HG02642 (cell line): Measurements from ENCODE around the gene ZNF277.
A peak's percentile ranks its signal among the peaks of the same experiment; 100 is the strongest.

ENCODE experiments used
- ATAC-seq: cut with Tn5 transposase; IDR thresholded peaks from one replicate; pipeline ENCODE4 v1.9.1; 2021; ENCODE audit warnings: mild to moderate bottlenecking; ENCODE audit not compliant: unreplicated experiment, poor library complexity

Gene ZNF277, protein sequence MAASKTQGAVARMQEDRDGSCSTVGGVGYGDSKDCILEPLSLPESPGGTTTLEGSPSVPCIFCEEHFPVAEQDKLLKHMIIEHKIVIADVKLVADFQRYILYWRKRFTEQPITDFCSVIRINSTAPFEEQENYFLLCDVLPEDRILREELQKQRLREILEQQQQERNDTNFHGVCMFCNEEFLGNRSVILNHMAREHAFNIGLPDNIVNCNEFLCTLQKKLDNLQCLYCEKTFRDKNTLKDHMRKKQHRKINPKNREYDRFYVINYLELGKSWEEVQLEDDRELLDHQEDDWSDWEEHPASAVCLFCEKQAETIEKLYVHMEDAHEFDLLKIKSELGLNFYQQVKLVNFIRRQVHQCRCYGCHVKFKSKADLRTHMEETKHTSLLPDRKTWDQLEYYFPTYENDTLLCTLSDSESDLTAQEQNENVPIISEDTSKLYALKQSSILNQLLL

GRCh38 chr7:112206238-112206990 lies at the start of gene ZNF277, which contains the start of gene DOCK4:
TSS of gene ZNF277 (plus strand) at chr7:112206695. CDS start at chr7:112206717, 22 bp downstream.
TSS of gene DOCK4 (minus strand) at chr7:112206399. CDS start at chr7:112206138, 261 bp downstream.
- peak; percentile 95 for ATAC-seq

DNA sequence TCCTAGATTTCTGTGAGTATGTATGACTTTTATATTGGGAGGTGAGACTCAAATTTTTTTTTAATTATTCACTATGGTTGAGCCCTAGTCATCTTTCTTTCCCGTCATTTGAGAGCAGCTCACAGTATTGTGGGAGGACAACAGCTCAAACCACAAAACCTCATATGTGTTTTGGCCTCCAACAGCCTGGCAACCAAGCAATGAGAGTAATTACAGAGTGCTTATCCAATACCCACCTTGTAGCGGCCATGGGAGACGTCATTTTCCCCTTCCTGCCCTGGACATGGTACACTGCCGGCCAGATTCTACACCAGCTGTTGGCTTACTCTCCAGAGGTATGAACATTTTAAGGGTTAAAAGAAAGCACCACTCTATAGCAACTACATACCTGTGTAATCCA lies 49.4 kb upstream of the ZNF277 start:
- no peak for ATAC-seq

DNA sequence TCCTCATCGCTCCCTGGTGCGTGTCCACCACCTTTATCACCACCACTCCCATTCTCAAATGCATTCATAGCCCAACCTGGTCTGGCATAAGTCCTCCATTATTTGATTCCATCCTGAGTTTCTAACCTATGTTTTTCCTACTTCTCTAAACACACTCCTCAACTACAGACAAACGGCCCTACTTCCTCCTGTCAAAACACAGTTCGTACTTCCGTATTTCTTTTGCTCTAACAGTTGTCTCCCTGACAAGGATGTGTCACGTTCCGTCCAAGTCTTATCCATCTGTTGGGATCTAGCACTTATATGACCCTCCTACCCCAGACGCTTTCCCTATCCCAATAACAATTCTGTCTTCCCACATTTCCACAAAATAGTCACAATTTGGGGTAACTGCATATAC lies 47.1 kb upstream of the ZNF277 start:
- no peak for ATAC-seq

GRCh38 chr7:112160130-112160770 lies 46.2 kb upstream of the ZNF277 start:
- no peak for ATAC-seq

DNA sequence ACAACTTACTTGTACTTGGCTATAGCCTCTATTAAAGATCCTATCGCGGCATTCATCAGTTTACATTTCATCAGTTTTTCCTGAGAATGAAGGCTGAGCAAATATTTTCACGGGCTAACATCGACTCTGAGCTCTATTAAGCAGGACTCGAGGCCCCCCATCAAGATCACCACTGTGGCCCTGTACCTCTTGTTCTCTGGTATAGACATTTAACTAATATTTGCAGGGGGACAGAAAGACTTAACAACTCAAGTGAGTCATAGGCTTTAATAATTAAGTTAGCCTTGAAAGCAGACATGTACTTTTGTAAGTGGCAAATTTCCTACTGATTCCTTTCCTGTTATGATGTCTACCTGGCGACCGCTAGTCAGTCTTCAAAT lies 45.7 kb upstream of the ZNF277 start:
- no peak for ATAC-seq

- ATAC-seq: no peak
Measured at GRCh38 chr7:112161253-112162141, 45.0 kb upstream of the ZNF277 start.

DNA sequence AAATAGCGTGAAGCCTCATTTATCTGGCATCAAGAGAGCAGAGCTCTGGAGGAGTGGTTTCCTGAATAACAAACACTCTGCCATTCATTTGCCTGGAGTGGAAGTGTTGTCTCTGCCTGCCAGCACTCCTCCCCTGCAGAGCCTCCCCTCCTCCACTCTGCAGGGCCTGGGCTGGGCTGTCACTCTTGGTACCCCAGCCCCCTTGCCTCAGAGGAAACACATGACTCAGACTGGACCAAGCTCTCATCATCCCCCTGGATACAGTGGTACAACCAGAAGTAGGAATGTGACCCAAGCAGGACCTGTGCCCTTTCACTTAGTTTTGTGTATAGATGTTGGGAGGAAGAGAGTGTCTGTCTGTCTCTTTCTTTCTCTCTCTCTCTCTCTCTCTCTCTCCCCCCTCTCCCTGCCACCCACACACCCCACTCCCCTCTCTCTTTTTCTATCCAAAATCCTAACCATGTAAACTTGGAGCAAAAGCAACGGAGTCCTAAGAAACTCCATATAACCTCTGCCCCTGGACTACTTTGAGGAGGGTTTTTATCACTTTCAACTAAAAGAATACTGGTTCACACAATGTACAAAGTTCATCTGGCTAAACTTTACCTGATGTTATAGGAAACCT lies 44.2 kb upstream of the ZNF277 start:
- ATAC-seq: no peak

- no peak for ATAC-seq
Measured at GRCh38 chr7:112162784-112163506, 43.5 kb upstream of the ZNF277 start.

- ATAC-seq: no peak
Measured at GRCh38 chr7:112167147-112167546, 39.3 kb upstream of the ZNF277 start.

DNA sequence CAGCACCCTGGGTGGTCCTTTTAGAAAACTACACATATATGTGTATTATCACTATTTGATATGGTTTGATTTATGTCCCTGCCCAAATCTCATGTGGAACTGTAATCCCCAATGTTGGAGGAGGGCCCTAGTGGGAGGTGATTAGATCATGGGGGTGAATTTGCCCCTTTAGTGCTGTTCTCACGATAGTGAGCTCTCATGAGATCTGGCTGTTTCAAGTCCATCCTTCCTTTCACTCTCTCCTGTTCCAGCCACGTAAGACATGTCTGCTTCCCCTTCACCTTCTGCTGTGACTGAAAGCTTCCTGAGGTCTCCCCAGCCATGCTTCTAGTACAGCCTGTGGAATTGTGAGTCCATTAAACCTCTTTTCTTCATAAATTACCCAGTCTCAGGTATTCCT lies 37.6 kb upstream of the ZNF277 start:
- ATAC-seq: no peak

DNA sequence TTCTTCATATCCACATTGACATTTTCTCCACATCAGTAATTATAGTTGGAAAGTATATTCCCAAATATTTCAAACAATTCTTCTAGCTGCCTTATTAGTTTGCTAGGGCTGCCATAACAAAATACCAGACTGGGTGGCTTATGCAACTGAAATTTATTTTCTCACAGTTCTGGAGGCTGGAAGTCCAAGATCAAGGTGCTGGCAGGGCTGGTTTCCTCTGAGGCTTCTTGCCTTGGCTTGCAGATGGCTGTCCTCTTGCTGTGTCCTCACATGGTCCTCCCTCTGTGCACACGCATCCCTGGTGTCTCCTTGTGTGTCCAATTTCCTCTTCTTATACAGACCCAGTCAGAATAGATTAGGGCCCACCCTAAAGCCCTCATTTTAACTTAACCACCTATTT lies 34.8 kb upstream of the ZNF277 start:
- ATAC-seq: no peak

DNA sequence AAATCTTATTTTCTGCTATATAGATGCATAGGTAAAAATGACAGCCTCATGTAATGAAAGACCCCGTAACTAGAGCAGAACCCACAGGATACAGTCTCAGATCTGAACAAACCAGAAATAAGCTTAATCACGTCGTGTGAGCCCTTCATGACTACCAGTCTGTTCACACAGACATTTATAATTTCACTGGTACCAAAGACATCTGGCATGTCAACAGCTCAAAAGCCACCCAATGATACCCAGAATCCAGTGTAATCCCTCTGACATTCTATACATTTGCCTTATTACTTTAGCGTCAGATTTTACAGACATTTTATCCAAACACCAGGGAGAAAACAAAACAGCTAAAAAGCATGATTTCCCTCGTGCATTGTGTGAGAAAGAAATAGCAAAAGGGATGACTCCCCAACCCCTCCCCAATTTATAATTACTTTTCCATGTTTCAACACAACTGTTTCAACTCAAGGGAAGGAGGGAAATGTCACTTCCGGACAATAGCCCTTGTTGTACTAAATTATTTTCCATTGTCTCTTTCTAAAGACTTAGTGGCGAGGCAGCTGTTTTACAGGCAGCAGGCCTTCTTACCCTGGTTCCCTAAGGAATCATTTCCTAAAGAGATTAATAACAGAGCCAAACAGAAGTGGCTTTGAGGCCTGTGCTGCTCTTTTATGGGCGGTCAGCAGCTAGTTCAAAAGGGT lies 33.5 kb upstream of the ZNF277 start:
- ATAC-seq: no peak

DNA sequence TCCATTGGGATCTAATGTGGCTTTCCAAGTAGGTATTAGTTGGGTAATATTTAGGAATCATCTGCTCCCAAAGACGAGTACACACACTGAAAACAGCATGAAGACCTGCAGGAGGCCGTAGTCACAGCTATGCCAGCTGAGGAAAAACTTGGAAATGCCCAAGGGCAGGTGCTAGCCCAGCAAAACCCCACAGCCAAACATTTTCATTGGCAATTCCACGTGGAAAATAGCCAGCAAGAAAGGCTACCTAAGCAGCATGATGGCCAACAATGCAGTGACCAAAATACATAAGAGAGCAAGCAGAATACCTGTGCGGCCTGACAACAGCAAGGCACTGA lies 33.0 kb upstream of the ZNF277 start:
- no peak for ATAC-seq

DNA sequence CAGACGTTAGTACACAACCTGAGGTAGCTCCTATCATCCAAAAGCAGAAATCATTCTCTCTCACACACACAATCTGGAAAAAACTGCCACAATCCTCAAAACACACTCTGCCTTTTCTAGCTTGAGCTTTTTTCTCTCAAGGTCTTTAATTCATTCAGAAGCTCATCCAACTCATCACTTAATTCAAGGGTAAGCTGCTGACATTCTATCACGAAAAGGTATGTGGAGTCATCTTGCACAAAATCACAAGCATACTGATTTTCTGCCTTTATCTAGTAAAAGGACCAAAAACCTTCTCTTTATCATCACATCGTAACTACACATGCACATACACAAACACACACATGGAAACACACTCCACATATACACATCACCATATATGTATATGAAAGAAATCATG lies 32.3 kb upstream of the ZNF277 start:
- no peak for ATAC-seq

DNA sequence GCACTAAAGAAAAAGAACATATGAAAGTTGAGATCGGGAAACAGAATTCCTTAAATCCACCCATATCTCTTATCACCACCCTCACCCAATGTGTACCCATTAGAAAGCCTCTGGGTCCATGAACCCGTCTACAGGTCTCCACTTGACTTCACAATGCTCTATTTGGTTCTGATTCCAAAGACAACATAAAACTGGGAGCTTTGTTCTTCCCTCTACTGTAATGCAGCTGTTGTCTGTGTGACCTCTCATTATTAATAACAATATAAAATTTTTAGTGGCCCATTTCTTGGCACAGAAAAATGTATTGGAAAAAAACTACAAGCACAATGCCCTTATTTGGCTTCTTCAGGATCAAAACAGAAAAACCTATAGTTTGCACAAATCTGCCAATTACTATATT lies 30.3 kb upstream of the ZNF277 start:
- no peak for ATAC-seq

- no peak for ATAC-seq
Measured at GRCh38 chr7:112176693-112177415, 29.6 kb upstream of the ZNF277 start.

DNA sequence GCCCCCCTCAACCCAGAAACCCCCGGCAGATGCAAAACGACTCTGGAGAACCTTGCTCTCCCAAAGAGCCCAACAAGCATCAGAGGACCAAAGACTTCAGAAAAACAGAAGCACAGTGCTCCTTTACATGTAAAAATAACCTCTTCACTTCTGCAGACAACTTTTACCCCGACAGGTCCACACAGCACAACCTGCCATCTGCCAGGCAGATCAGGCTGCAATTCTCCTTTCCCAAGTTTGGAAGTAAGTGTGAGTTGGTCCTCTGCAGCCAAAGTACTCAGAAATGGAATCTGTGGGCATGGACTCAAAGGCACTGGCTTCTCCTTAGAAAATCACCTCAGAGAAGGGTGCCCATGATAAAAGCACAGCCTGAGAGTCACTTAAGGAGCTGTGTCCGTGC lies 26.3 kb upstream of the ZNF277 start:
- ATAC-seq: no peak

- no peak for ATAC-seq
Measured at GRCh38 chr7:112182749-112183148, 23.7 kb upstream of the ZNF277 start.
